OCI-LY3 (cell line): ENCODE measurements around the gene PELI3.
A peak's percentile ranks its signal among the peaks of the same experiment; 100 is the strongest.

Experiments used
- H2AFZ ChIP-seq: fragments of 200-600, 300-600 bp; shearing (Covaris generic); 2 replicates; pipeline ENCODE4 v1.6.0; 2014; ENCODE audit warnings: antibody characterized with exemption, low read depth, low read length
- H3K27ac ChIP-seq: fragments of 200-600, 300-600 bp; sonication (generic); 2 replicates; pipeline ENCODE4 v1.5.1; 2014; ENCODE audit warnings: mild to moderate bottlenecking, low read length, moderate library complexity, mixed read lengths
- H3K27me3 ChIP-seq: fragments of 200-600, 300-600 bp; sonication (generic); 2 replicates; pipeline ENCODE4 v1.6.1; 2014; ENCODE audit warnings: low read depth, low read length, mixed read lengths
- H3K36me3 ChIP-seq: fragments of 200-600, 300-600 bp; sonication (generic); replicated peaks from 2 replicates; pipeline ENCODE3; 2014; ENCODE audit warnings: low read depth, low read length, mixed read lengths
- H3K4me1 ChIP-seq: fragments of 300-600, 200-600 bp; sonication (generic); 2 replicates; pipeline ENCODE4 v1.6.1; 2014; ENCODE audit warnings: low read length, mixed read lengths
- H3K4me2 ChIP-seq: fragments of 200-600, 300-600 bp; sonication (generic); 2 replicates; pipeline ENCODE4 v1.6.1; 2014; ENCODE audit warnings: low read length, mixed read lengths
- H3K4me3 ChIP-seq: fragments of 300-600, 200-600 bp; sonication (generic); 2 replicates; pipeline ENCODE4 v1.5.1; 2014; ENCODE audit warnings: antibody characterized with exemption, mild to moderate bottlenecking, low read length, moderate library complexity
- H3K79me2 ChIP-seq: fragments of 300-600, 200-600 bp; shearing (Covaris generic); 2 replicates; pipeline ENCODE4 v1.6.1; 2014; ENCODE audit warnings: mild to moderate bottlenecking, low read length, mixed read lengths
- H3K9ac ChIP-seq: fragments of 300-600, 200-600 bp; shearing (Covaris generic); 2 replicates; pipeline ENCODE4 v1.6.0; 2014; ENCODE audit warnings: mild to moderate bottlenecking, low read length, moderate library complexity
- H3K9me3 ChIP-seq: fragments of 200-600, 300-600 bp; shearing (Covaris generic); 2 replicates; pipeline ENCODE4 v1.6.1; 2014; ENCODE audit warnings: low read length, mixed read lengths; ENCODE audit not compliant: insufficient read depth
- H4K20me1 ChIP-seq: fragments of 200-600, 300-600 bp; sonication (generic); 2 replicates; pipeline ENCODE4 v1.6.1; 2016; ENCODE audit warnings: low read length, mixed read lengths; ENCODE audit not compliant: insufficient read depth
- EZH2phosphoT487 ChIP-seq: fragments of 200-600 bp; shearing (Covaris generic); IDR thresholded peaks from 2 replicates; pipeline ENCODE4 v1.6.1; 2018; ENCODE audit warnings: antibody characterized with exemption, mixed run types, low read depth
- TF ChIP-seq, protein P1 (sequence below): fragments of 200-600, 300-600 bp; sonication (generic); IDR thresholded peaks from 2 replicates; pipeline ENCODE4 v1.5.1; 2014; ENCODE audit warnings: antibody characterized with exemption, low read length, low read depth

The PELI3 gene

GRCh38 chr11:66489636-66490035 lies 22.9 kb downstream of the PELI3 start:
- no peak overlapping the region for H3K27ac ChIP-seq
- no peaks in the 10 kb centered on the region for H3K9me3 ChIP-seq
- no peaks in the 10 kb centered on the region for H3K4me1 ChIP-seq
- H3K4me2 ChIP-seq: no peak overlapping the region
- no peak overlapping the region for H3K4me3 ChIP-seq
- H3K36me3 ChIP-seq: peaks cover 29% of the 10 kb centered on the region
- H2AFZ ChIP-seq: no peak overlapping the region
- no peaks in the 10 kb centered on the region; the same call in 1 of the 2 replicates for H4K20me1 ChIP-seq
- H3K9ac ChIP-seq: no peak overlapping the region
- TF ChIP-seq, protein P1, sequence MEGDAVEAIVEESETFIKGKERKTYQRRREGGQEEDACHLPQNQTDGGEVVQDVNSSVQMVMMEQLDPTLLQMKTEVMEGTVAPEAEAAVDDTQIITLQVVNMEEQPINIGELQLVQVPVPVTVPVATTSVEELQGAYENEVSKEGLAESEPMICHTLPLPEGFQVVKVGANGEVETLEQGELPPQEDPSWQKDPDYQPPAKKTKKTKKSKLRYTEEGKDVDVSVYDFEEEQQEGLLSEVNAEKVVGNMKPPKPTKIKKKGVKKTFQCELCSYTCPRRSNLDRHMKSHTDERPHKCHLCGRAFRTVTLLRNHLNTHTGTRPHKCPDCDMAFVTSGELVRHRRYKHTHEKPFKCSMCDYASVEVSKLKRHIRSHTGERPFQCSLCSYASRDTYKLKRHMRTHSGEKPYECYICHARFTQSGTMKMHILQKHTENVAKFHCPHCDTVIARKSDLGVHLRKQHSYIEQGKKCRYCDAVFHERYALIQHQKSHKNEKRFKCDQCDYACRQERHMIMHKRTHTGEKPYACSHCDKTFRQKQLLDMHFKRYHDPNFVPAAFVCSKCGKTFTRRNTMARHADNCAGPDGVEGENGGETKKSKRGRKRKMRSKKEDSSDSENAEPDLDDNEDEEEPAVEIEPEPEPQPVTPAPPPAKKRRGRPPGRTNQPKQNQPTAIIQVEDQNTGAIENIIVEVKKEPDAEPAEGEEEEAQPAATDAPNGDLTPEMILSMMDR: no peak
- TF ChIP-seq EZH2phosphoT487: no peak
- H3K79me2 ChIP-seq: no peaks in the 10 kb centered on the region
- H3K27me3 ChIP-seq: no peaks in the 10 kb centered on the region

DNA sequence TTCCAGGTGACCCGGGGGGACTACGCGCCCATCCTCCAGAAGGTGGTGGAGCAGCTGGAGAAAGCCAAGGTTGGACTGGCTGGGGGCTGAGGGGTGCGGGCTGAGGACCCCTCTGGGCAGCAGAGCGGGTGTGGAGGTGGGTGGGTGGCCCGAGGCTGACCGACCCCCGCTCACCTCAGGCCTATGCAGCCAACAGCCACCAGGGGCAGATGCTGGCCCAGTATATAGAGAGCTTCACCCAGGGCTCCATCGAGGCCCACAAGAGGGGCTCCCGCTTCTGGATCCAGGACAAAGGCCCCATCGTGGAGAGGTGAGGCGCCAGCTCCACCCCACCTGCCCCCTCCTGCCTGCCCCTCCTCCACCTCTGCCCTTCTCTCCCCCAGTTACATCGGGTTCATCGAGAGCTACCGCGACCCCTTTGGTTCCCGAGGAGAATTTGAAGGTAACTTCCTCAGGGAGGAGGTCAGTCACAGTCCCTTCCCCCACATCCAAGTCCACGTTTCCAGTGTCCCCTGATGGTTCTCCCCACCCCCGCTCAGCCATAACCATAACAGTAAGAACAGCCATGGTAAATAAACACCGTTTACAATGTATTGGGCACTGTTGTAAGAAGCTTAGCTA lies 24.7 kb downstream of the PELI3 start:
- Histone ChIP-seq H3K4me2 (no peak overlapping the region), H3K36me3 (peaks cover 33% of the 10 kb centered on the region), H3K4me1 (no peaks in the 10 kb centered on the region), H4K20me1 (no peaks in the 10 kb centered on the region; the same call in 1 of the 2 replicates), H3K27ac (no peak overlapping the region), H3K79me2 (no peaks in the 10 kb centered on the region), H2AFZ (no peak overlapping the region), H3K9ac (no peak overlapping the region), H3K4me3 (no peak overlapping the region), H3K9me3 (no peaks in the 10 kb centered on the region), H3K27me3 (no peaks in the 10 kb centered on the region)
- no peak for TF ChIP-seq EZH2phosphoT487
- TF ChIP-seq, protein P1: peak; percentile 14; the same call in 1 of the 2 replicates

DNA sequence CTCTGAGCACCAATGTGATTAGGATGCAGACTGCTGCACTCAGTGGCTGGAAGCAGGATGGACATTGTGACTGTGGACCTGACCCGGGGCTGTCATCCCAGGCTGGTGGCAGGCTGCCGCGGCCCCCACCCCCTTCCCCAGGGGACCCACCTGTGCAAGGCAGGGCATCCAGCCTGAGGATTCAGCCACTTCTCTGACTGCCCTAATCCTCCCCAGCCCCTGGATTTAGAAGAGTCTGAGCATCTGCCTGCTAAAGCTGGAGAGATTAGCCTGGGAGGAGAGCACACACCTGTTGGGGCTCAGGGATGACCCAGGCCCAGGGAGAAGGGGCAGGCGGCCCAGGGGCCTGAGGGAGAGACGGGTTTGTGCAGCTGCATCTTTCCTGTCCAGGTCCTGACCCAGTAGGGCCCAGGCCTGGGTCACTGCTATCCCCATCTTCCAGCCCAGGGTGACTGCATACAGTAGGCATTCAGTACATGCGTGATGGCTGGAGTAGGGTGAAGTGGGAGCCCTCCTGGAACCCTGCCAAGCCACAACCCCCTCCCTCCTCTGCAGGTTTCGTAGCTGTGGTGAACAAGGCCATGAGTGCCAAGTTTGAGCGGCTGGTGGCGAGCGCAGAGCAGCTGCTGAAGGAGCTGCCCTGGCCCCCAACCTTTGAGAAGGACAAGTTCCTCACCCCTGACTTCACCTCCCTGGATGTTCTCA lies 25.6 kb downstream of the PELI3 start:
- Histone ChIP-seq H3K4me3 (no peak overlapping the region), H3K9me3 (no peaks in the 10 kb centered on the region), H3K79me2 (no peaks in the 10 kb centered on the region), H3K4me2 (no peak overlapping the region), H3K27me3 (no peaks in the 10 kb centered on the region), H3K36me3 (peaks cover 40% of the 10 kb centered on the region), H3K4me1 (no peaks in the 10 kb centered on the region), H3K9ac (no peak overlapping the region), H3K27ac (no peak overlapping the region), H2AFZ (no peak overlapping the region), H4K20me1 (no peaks in the 10 kb centered on the region)
- TF ChIP-seq EZH2phosphoT487: no peak
- TF ChIP-seq, protein P1: no peak

DNA sequence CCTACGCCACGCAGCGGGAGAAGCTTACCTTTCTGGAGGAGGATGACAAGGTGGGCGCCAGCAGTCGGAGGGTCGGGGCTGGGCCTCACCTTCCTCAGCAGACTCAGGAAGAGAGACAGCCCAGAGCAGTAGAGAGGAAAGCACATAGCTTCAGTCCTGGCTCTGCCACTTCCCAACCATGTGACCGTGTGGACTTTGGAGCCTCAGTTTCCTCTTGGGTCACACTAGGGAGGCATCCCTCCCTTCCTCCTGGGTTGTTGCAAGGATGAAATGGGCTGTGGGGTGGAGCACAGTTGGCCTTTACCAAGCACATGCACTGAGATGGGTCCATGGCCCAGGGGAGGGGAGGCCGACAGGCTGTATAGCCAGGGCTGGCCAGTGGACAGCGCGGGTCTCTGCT lies 26.4 kb downstream of the PELI3 start:
- Histone ChIP-seq H2AFZ (no peak overlapping the region), H3K4me3 (no peak overlapping the region), H3K4me2 (no peak overlapping the region), H4K20me1 (no peaks in the 10 kb centered on the region), H3K79me2 (no peaks in the 10 kb centered on the region), H3K4me1 (no peaks in the 10 kb centered on the region), H3K36me3 (peaks cover 41% of the 10 kb centered on the region), H3K27me3 (no peaks in the 10 kb centered on the region), H3K9me3 (no peaks in the 10 kb centered on the region), H3K27ac (no peak overlapping the region), H3K9ac (no peak overlapping the region)
- TF ChIP-seq, protein P1: no peak
- no peak for TF ChIP-seq EZH2phosphoT487
